ENCODE results near the gene RALGAPA2.
"Not testable (repeated sequence)": the region's sequence is repeated elsewhere in the genome, so short reads cannot be mapped to it uniquely, and the experiment has no call there.

Gene RALGAPA2

DNA sequence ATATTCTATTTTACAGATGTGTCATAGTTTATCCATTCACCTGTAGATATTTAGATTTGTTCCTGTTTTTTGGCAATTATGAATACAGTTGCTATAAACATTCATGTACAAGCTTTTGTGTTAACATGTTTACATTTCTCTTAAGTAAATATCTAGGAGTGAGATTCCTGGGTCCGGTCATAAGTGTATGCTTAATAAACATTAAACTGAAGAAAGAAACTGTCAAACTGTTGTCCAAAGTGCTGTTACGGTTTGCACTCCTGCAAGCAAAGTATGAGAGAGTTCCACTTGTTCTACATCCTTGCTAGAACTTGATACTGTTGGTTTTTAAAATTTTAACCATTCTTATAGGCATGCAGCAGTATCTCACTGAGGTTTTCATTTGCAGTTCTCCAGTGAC, 138.6 kb downstream of the RALGAPA2 start:
- no peak for DNase-seq (ENCODE audit: low spot score)

DNA sequence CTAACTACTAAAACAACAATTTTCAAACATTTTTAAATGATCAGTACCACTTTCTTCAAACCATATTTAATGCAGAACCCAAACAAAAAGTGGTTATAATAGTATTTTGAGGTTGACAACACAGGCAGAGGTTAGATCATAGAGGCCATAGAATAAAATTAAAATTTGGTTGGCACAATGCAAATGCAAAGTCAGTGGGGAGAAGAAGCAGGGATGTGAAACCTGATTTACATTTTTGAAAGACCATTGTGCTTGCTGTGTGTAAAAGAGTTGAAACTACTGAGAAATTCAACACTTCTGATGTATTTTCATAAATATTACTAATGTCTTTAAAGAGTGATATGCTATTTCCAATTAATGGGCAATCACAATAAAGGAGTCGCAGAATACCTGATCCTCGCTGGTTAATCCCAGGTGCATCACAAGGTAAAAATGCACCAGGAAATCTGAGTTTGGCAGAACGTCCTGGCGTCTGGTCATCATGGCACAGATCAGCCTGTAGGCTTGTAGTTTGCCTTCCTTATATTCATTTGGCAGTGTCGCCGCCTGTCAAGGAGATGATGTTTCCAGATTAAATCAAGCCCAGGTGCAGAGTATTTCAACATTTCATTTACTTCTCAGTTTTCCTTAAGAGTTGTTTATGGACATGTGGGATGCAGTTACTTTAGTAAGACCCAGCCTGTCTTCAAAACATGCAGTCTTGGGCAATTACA, 141.2 kb downstream of the RALGAPA2 start:
- DNase-seq (ENCODE audit: low spot score), result no peak

DNA sequence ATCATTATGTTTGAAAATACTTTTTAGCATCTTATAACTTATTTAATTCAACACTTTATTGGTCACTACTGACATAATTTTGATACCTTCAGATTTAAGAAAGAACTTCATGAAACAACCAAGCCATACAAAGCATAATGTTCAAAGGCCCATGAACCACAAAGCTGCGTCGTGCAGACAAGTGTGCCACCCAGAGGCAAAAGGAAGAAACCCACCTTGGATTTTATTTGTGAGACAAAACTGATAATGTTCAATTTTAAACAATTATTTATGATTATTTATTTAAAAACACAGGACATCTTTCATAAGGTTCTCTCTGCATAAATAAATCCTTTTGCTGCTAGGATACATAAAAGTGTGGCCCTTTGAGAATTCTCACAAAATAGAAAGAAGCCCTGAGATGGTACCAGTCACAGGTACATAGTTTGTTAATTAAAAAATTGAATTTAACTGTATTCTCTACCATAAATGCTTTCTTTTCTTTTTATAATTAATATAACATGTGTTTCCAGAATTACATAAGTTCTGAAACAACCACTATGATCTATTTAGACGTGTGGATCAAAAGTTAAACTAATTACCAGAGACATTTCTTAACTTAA, 143.7 kb downstream of the RALGAPA2 start:
- peak; percentile 59 for DNase-seq (ENCODE audit: low spot score)

DNA sequence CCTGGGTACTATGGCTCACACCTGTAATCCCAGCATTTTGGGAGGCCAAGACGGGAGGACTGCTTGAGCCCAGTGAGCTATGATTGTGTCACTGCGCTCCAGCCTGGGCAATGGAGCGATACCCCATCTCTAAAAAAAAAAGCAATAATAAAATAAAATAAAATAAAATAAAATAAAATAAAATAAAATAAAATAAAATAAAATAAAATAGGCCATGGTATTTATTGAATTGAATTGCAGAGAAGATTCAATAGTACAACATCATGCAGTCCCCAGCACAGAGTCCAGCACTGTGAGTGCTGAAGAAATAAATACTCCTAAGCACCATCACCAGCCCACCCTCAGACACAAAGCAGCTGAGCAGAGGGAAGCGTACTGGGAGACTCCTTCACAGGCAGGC, 144.7 kb downstream of the RALGAPA2 start:
- DNase-seq (ENCODE audit: low spot score), result no peak

DNA sequence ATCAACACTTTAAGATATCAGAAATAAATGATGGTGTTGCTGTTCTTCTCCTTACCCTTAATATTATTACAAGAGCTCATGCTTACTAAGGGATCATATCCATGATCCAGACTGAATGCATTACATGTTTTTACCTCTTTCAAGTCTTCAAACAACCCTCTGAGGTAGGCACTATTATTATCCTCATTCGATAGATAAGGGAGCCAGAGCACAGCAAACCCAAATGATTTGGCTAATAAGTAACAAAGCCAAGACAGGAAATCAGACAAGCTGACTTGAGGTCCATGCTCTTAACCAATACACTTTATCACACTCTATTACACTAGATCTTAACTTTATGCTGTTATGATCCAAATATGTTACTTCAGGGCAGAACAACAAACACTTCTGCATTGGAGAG, 145.9 kb downstream of the RALGAPA2 start:
- DNase-seq (ENCODE audit: low spot score), result no peak

DNA sequence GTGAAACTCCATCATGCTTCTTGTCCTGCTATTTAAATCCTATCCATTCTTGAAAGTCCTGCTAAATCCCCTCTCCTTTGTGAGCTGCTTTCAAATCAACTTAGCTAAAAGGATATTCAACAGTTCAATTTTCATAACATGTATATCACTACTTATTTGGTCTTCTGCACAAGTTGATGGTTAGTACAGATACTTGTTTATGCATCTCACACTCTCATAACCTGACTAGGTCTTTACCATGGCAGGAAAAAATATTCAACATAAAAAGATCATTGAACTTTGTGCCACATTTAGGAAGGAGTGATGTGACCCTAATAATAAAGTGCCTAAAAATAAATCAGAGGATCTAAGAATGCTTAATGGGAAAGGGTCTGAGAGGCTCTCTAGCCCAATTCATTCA, 148.2 kb downstream of the RALGAPA2 start:
- no peak for DNase-seq (ENCODE audit: low spot score)

DNA sequence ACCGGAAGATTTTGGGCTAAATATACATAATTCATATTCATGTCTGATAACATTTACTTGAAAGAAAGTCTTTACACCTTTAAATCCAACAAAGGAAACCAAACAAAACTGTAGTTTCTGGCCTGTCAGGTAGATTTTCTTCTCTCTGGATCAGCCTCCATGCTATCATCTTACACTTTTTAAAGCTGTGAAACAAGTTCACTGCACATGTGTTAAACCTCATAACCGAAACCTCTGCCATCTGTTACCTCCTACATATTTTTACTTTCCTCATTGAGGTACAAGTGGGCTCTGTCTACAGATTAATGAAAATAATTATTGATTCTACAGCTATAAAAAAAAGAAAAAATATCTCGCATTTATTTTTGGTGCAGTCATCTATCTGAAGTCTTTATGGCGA, 149.9 kb downstream of the RALGAPA2 start:
- no peak for DNase-seq (ENCODE audit: low spot score)

DNA sequence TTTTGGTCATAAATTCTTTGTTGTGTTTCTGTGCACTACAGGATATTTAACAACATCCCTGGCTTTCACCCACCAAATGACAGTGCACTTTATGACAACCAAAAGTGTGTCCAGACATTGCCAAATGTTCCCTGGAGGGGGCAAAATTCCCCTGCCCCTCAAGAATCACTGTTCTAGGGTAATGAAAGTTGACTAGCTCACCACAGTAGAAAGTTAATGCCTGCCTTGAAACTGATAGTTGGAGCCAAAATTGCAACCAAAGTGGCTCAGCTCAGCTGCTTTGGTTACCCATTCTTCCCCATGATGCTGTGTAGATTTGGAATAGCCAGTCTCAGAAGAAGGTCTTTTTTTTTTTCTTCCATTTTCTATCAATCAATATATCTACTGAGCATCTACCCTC, 150.6 kb downstream of the RALGAPA2 start:
- no peak for DNase-seq (ENCODE audit: low spot score)

DNA sequence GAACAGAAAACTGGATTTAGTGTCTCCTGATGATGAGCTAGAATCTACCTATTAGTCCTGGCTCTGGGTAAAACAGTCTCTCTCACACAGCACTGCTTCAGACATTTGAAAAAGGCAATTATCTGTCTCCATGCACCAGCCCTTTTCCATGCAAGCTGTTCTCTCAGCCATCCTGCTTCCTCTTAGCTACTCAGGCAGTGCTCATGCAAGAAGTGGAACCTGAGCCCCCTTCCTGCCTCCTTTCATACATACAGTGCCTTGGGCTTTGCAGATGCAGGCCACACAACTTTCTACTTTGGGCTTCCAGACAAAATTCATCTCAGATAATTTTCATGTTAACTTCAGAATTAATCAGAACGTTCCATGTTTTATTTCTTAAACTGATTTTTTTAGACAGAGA, 151.3 kb downstream of the RALGAPA2 start:
- no peak for DNase-seq (ENCODE audit: low spot score)

DNA sequence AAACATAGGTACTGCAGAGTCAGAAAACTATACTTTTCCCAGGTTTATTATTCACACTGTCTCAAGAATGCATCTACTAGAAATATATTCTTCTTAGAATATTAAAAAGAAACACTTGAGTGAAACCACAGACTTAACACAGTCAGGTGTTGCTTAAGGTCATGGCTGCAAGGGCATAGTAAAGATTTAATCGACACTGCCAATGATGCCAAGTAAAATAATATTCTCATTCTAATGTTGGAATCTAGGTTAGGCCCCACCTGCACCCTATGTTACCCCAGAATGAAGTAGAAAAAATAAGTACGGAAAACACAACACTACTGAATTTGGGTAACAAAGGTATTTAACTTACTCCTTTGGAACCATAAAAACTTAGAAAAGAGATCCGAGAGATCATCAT, 155.0 kb downstream of the RALGAPA2 start:
- DNase-seq (ENCODE audit: low spot score), result no peak

DNA sequence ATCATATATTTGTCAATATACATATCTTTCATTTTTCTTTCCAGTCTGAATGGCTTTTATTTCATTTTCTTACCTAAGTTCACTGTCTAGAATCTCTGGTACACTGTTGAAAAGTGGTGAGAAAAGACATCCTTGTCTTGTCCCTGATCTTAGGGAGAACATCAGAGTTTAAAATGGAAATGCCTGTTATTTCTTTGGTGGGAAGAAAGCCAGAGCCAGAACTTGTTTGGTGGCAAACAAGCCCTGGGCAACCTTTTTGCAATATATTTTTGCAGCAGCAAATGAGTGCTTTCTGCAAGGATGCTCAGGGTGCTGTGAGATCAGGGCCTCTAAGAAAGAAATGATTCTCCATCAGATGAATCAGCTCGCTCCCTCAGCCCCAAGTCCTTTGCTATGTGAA, 156.6 kb downstream of the RALGAPA2 start:
- no peak for DNase-seq (ENCODE audit: low spot score)

DNA sequence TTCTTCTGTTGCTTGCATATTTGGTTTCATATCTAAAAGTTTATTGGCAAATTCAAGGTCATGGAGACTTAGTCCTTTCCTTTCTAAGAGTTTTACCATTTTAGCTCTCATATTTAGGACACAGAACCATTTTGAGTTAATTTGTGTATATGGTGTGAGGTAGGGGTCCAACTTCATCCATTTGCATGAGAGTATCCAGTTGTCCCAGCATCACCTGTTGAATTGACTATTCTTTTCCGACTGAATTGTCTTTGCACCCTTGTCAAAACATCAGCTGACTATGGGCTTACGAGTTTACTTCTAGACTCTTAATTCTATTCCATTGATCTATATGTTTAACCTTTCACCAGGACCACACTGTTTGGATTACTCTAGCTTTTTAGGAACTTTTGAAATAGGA, 157.5 kb downstream of the RALGAPA2 start:
- no peak for DNase-seq (ENCODE audit: low spot score)

DNA sequence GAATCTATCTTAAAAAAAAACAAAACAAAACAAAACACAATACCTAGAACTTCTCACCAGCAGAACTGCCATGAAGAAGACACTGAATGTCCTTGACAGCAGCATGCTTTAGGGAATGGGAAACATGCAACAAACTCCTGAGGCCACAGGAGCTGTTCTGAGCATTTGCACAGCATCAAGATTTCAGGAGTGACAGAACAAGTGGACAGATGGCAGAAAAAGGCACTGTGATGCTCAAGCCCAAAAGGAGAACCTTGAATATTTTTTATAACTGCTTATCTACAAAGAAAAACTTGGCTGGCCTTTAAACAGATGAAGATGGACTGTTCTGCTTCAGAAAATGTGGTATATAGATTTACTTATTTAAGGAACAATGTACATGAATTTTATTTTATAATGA, 158.9 kb downstream of the RALGAPA2 start:
- DNase-seq (ENCODE audit: low spot score), result no peak

DNA sequence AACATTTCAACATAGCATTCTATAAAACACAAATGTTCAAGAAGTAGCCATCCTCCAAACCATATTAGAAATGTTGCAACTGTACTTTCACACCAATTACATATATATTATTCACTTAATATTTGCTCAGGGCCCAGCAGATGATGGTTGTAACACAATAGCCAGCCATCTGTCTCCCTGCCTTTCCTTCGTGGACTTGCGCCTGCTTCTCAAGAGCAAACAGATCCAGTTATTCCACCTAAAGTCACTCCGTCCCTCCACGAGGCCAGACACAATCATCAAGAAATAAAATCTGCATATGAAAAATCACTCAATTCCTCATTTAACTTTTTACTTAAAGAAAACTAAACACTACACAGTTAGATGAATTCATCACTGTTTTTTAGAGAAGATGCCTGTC, 160.4 kb downstream of the RALGAPA2 start:
- no peak for DNase-seq (ENCODE audit: low spot score)

DNA sequence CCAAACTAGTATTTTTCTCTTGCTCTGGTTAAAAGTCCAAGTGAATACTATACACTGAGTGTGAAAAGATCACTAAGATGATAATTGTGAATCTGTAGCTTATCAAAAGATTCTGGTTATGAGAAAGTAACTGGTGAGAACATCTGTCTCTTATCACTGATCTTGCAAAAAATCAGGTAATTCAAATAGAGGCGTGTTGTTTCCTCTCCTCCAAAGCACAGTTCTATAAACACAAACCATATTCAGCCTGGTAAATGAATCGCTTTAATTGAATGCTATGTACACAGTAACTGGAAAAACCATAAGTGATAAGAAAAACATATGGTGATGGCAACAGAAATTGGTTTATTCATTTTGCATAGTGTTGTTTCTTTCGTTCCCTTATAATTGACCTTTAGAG, 161.0 kb downstream of the RALGAPA2 start:
- DNase-seq (ENCODE audit: low spot score), result no peak

DNA sequence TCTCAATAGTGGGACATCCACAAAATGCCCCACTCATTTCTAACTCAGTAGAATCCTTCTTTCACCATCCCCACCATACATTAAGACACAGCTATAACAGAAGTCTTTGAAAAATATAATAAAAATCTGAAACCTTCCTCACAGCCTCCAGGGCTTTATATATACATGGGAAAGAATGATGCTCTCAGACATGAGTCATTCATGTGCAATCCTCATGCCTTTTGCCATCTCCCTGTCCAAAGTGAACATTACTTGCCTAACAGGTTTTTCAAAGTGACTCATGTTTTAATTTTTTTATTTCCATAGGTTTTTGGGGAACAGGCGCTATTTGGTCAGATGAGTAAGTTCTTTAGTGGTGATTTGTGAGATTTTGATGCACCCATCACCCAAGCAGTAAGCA, 162.7 kb downstream of the RALGAPA2 start:
- no peak for DNase-seq (ENCODE audit: low spot score)

DNA sequence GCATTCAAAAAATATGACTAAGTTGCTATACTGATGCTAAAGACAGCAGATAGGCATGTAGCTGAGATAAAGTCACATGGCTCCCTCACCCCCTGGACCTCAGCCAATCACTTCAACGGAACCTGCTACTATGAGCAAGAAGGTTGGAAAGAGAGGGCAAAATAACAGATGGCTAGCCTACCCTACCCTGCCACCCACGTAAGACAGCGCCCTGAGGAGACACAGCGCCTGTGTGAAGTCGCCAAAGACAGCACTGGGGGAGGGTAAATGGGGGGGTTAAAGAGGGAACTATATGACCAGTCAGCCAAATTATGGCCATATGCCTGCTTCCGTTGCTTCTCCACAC, 163.2 kb downstream of the RALGAPA2 start:
- no peak for DNase-seq (ENCODE audit: low spot score)

DNA sequence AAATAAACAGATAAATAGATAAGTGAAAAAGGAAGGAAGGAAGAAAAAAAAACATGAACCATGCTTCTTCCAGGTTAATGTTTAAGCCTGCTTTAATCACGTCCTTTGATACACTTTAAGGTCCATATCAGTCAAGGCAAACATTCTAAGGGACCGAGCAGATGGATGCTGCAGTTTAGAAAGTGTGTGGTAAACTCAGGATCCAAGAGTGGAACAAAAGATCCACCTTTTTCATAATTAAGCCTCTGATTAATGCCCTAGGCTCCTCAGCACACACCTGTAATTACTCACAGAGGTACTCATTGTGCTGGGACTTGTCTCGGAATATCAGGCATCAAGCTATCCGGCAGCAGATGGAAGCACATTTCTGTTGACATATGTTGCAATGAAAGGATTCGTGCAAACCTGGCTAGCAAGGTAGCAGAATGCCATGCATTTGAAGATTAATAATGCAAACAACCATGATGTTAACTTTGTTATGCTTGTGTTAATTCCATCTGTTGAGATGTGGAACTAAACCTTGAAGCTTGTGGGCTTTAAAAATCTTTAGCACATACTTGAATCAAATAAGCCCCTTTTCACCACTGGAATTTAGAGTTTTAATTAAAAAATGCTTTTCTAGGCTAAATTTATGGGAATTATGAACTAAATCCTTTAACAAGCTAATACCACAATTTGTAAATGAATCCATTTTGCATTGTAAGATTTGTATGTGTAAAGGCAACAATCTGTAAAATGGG, 163.7 kb downstream of the RALGAPA2 start:
- no peak for DNase-seq (ENCODE audit: low spot score)

DNA sequence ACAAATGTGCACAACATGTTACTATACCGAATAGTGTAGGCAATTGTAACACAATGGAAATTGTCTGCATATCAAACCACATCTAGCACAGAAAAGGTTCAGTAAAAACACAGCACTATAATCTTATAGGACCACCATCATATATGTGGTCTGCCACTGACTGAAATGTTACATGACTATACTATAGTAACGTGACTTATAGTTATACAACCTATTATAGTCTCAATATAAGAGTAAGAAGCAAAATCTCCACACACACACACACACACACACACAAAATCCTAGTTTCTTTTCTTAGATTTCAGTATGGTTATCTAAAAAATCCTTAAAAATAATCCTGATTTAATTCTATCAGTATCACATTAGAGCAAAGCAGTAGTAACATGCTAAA, 164.6 kb downstream of the RALGAPA2 start:
- no peak for DNase-seq (ENCODE audit: low spot score)

DNA sequence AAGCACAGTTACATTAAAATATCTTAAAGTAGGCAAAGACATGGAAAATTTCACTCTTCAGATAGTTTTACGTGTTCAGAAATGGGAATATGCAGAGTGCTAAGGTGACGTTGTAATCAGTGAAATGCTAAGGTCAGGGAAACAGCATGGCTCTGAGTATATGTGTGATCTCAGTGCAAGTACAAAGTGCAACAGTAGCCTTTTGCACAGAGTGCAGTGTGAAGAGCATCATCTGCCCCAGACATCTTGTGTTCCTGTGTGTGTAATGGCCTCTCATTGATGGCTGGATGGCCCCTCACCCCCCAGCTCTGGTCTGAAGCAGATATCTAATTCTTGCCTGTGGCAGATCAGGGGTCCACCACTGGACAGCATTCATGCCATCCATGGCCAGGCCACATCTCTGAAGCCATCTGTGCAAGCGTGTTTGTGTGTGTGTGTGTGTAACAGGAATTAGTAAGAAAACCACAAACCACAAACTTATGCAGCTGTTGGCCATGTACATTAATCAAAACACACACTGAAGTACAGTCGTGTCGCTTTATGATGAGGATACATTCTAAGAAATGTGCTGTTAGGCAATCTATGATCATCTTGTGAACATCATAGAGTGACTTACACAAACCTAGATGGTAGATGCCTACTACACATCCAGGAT, 165.1 kb downstream of the RALGAPA2 start:
- no peak for DNase-seq (ENCODE audit: low spot score)

DNA sequence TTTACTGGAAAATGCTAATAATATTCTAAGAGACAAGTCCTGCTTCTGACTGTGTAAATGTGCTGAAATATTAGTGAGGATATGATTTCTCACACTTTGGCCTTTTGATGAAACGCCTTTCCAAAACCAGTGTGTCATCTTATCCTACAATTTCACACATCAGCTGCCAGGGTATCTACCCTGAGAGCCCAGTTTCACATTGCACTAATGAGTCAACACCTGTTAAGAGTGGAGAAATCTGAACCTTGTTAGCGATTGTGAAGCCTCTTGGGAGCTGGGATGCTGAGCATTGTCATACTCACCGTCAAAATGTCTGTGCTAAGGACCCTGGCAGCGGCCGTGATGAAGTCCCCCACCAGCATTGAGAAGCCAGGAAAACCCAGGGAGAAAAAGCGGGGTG, 166.0 kb downstream of the RALGAPA2 start:
- no peak for DNase-seq (ENCODE audit: low spot score)

DNA sequence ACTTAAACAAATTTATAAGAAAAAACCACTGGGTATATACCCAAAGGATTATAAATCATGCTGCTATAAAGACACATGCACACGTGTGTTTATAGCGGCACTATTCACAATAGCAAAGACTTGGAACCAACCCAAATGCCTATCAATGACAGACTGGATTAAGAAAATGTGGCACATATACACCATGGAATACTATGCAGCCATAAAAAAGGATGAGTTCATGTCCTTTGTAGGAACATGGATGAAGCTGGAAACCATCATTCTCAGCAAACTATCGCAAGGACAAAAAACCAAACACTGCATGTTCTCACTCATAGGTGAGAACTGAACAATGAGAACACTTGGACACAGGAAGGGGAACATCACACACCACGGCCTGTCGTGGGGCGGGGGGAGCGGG, 169.1 kb downstream of the RALGAPA2 start:
- DNase-seq (ENCODE audit: low spot score), result not testable (repeated sequence)

Measured in putamen (tissue), 1 donor.